DOHH2 (cell line): Measurements from ENCODE around the gene PPM1H.

ENCODE experiments used
- EZH2phosphoT487 ChIP-seq: fragments of 200-600 bp; sonication (generic); IDR thresholded peaks from 2 replicates; pipeline ENCODE4 v1.6.1; 2017; ENCODE audit warnings: borderline replicate concordance, mild to moderate bottlenecking, antibody characterized with exemption, low read length, moderate library complexity, mixed read lengths
- TF ChIP-seq, protein P1 (sequence below): fragments of 200-600 bp; sonication (generic); IDR thresholded peaks from one replicate; pipeline ENCODE4 v1.5.1; 2014; ENCODE audit warnings: antibody characterized with exemption, mild to moderate bottlenecking, low read depth, low read length; ENCODE audit not compliant: poor library complexity, severe bottlenecking

DNA sequence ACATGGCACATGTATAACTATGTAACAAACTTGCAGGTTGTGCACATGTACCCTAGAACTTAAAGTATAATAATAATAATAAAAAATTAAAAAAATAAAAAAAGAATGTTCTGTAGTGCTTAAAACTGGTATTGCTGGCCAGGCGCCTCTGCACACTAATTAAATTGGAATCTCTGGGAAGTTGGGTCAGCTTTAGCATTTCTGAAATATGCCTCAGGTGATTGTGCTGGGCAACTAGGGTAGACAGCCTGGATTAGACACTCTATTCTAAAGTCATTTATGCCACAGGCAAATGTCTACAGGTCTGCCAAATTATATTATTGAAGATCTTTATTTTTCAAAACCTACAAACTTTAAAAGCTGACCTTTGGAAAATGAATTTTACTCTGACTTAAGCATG is 55.3 kb downstream of the PPM1H start:
- TF ChIP-seq, protein P1, sequence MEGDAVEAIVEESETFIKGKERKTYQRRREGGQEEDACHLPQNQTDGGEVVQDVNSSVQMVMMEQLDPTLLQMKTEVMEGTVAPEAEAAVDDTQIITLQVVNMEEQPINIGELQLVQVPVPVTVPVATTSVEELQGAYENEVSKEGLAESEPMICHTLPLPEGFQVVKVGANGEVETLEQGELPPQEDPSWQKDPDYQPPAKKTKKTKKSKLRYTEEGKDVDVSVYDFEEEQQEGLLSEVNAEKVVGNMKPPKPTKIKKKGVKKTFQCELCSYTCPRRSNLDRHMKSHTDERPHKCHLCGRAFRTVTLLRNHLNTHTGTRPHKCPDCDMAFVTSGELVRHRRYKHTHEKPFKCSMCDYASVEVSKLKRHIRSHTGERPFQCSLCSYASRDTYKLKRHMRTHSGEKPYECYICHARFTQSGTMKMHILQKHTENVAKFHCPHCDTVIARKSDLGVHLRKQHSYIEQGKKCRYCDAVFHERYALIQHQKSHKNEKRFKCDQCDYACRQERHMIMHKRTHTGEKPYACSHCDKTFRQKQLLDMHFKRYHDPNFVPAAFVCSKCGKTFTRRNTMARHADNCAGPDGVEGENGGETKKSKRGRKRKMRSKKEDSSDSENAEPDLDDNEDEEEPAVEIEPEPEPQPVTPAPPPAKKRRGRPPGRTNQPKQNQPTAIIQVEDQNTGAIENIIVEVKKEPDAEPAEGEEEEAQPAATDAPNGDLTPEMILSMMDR = no peak
- TF ChIP-seq EZH2phosphoT487 = no peak
